HG03520 (cell line): Measurements from ENCODE around the gene WASL.
A peak's percentile ranks its signal among the peaks of the same experiment; 100 is the strongest.
"Not testable (repeated sequence)": the region's sequence is repeated elsewhere in the genome, so short reads cannot be mapped to it uniquely, and the experiment has no call there.

Source experiments
- ATAC-seq: cut with Tn5 transposase; IDR thresholded peaks from one replicate; pipeline ENCODE4 v1.9.1; 2021; ENCODE audit warnings: mild to moderate bottlenecking, moderate library complexity; ENCODE audit not compliant: unreplicated experiment

Gene WASL

DNA sequence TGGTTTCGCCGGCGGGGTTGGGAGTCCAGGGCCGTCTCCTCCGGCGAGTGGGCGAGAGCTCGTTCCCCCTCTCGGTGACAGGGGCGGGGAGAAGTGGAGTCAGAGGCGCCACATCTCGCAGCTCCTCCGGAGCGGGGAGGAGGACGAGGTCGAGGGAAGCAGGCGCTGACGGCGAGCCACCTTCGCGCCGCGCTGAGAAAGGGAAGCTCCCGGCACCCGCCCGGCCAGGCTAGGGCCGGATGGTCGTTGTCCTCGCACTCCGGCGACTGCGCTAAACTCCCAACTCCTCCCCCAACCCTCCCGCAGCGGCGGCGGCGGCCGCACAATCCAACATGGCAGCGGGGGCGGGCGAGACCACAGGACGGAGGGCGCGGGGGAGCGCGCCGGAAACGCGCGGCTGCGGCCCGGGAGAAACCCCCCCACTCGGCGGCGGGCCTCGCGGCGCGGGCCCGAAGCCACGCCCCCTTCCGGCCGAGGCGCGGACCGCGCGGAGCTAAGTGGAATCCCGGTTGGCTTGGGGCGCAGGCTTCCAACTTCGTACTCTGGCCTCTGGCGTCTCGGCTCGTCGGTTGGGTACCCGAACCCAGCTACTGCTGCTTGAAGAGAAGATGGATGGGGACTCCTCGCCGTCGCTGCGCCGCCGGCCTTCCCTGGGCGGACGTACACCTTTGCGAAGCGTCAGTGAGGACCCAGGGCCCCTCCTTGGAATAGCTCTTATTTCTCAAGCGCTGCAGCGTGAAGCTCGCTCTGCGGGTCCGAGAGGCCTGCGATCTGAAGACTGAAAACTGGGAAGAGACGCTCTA lies at the start of gene WASL:
WASL (minus strand) TSS at position 270 of the 803 bp plus-strand sequence; CDS start at position 1, 269 bp downstream.
- ATAC-seq, result peak; percentile 69

DNA sequence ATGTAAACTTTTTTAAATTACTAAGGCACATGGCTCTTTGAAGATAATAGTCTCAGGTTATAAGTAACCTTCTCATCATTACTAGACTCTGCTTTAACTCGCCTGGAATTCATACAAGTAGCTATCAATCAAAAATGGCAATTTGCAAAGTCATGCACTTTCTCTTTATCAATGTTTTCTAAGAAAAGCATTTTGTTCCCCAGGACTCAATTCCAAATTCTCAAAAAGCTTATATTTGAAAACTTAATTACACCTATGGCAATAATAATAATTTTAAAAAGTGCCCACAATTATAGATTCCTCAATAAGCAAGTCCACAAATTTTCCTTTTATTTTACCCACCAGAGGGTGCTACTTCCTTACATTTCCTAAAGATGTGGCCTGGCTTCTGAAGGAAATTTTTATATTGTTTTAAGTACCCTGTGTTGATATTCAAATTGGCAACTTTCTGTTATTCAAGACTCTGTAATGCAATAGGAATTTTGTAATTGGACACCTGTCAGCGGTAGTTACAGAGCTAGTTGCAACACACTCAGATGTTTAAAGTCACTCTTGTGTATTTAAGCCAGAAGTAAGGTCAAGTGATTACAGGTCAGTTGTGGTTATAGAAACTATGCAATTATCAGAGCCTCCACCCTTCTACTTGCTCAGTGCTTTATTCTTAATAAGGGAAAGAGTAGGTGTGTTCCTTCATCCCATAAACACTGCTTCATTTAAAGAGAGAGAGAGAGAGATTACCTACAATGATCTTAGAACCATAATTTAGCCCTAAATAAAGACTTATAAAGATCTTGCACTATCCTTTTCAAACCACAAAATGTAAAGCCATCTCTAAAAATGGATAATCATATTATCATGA lies 49.1 kb upstream of the WASL start:
- ATAC-seq, result no peak

DNA sequence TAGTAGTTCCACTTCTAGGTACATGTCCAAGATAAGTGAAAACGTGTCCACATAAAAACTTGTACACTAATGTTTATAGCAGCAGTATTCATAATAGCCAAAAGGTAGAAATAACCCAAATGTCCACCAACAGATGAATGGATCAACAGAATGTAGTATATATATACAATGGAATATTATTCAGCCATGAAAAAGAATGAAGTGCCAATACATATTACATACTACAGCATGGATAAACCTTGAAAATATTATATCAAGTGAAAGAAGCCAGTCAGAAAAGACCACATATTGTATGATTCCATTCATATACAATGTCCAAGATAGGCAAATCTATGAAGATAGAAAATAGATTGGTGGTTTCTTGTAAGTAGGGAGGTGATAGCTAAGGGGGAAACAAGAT lies 47.8 kb upstream of the WASL start:
- no peak for ATAC-seq

DNA sequence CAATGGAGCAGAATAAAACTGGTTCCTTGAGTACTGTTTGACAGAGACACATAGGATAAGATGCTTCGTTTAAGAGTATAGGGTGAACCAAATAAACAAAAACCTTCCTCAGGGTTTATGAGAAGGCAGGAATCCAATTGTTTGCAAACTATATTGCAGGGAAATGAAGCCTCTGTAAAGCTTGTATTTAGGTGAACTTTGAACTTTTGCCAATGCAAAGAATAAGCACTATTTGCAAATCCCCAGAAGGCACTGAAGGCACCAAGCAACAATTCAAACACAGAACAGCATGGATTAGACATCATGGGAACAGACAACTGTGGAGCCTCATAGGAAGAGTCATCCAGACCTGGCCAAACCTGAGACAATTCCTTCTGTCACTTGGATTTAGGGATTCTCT lies 47.1 kb upstream of the WASL start:
- ATAC-seq, result no peak

DNA sequence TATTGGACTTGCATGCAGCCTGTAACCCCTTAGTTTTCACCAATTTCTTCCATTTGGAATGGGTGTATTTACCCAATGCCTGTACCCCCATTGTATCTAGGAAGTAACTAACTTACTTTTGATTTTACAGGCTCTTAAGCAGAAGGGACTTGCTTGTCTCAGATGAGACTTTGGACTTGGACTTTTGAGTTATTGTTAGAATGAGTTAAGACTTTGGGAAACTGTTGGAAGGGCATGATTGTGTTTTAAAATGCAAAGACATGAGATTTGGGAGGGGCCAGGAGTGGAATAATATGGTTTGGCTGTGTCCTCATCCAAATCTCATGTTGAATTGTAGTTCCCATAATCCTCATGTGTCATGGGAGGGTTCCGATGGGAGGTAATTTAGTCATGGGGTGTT lies 46.3 kb upstream of the WASL start:
- not testable (repeated sequence) for ATAC-seq

DNA sequence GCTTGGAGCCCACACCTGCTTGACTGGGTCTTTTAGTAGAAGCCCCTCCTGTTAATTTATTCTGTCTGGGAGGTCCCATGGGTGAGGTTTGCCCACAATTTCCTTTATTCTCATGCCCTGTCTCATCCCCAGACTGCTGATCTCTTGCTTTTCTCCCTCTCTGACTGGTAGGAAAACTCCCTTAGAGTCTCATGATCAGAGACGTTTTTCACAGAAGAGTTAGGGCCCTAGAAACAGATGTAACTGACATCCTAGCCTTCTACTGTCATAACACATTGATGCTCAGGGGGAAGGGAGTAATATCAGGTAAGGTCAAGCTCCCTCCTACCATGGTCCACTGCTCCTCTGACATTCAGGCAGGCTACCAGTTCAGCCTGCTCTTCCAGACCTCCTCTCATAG lies 43.7 kb upstream of the WASL start:
- peak; percentile 43 for ATAC-seq

DNA sequence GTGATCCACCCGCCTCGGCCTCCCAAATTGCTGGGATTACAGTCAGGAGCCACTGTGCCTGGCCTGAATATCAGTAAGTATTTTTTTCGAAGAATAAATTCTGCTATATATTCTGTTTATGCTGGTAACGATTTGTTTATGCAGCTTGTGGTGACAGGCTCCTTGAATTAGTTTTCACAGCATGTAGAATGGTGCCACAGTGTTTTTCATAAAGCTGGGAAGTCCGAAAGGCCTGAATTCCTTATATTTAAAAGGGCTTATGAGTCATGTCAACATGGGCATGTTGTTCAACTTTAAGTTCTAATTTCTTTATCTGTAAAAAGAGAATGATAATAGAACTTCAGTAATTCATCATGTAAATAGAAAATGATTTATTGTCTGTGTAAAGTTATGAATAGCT lies 42.2 kb upstream of the WASL start:
- no peak for ATAC-seq

DNA sequence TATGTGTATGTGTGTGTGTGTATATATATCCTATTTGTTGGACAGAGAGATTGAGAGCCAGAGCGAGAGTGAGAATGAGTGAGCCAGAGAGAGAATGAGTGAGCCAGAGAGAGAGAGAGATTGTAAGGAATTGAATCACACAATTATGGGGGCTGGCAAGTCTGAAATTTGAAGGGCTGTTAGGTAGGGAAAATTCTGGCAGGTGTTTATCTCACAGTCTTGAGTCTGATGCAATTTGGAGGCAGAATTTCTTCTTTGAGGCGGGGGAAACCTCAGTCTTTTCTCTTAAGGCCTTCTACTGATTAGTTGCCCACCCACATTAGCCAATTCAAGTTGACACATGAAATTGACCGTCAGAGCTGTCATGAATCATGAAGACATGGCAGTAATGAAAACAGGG lies 41.0 kb upstream of the WASL start:
- ATAC-seq, result no peak

DNA sequence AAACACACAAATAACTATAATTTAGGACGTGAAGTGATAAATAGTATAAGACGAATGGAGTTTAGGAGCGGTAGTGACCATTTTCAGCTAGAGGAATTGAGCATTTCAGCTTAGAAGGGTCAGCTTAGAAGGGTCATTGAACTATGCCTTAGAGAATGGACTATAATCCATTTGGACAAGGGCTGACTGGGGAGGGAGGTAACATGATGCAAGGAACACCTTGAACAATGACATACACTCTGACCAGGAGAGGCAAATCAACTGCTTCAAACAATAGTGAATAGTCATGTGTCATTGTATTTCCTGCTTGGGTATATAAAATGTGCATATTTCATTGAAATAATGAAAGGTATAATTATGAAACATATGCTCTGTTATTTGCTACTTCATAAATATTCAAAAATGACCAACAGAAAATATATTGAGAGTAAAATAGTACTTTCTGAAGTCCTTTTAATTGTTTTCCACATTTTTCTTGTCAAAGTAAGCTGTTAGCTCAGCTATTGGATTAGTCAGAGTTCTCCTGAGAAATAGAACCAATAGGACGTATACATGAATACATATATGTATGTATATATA lies 40.5 kb upstream of the WASL start:
- ATAC-seq, result no peak

DNA sequence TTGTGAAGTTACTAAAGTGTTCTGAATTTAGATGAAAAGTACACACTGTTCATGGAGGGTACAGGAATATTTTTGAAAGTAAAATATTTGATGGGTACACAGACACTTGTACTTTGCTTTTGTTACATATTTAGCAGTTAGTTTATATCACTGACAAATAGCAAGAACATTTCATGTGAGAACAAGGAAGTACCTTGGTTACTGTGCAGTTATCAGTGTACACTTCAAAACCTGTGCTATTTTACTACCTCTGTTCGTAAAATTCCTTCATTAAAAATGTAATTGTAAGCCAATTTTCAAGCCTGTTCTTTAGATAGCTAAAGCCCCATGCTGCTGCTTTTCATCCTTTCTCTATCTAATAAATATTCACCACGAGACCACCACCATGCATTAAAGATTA lies 39.8 kb upstream of the WASL start:
- ATAC-seq, result no peak

DNA sequence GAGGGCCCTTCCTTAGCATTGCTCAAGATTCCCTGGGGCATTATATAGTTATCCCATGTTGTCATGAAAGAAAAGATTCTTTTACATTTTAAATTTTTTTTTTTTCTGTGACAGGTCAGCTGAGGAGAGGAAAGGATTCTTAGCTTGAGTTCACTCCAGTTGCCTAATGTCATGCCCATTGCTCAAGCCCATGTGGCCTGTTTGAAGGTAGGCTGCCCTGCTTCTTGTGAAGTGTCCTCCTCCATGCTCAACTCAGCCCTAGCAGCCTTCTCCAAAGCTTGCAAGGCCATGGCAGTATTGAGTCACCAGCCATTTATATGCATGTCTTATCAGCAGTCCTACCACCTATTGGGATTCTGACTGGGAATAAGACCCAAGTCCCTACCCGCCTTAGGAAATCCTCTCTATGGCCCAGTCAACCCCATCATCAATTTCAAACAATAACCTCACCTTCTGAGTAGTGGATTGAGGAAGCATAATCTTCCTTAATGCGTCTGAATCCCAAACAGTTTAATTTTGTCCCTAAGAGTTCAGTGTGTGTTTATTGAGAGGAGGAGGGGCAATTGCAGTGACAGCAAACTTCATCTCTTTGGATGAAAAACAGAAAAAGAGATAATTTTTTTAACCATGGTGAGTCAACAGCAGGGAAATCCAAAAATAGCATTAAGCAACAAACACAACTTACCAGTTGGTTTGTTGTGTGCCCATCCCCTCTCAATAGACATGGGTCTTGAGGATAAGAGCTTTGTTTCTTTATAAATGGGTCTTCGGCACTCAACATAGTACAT lies 38.6 kb upstream of the WASL start:
- no peak for ATAC-seq

DNA sequence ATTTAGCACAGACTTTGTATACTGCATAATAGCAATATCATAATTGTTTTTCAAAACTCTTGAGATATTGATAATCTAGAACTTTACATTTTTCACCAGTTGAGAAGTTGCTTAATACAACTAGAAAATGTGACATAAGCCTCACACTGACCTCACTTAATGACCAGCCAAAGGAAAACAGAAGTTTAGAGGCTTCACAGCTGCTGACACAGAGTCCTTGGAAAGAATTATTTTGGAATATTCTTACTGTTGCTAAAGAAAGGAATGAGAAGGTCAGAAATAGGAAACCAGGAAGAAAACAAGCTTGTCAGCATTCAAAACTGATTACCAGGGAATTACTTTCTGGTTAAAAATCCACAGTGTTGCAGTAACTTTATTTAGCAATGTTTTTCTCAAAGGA lies 35.5 kb upstream of the WASL start:
- ATAC-seq, result no peak

DNA sequence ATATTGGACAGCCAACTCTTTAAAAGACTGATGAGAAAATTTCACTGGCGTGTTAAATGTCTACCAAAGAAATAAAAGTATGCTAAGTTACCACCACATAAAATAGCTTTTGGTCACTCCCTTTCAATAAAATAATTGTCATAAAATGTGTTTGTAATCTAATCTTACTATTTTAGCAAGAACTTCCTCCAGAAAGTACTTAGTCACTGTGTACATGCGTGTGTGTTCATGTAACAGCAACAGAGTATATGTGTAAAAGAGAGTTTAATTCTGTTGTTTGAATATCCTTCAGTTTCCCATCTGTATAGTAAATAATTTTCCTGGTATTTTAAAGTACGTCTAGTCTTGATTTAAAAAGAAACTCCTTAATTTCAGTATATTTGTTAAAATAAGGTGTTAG lies 35.0 kb upstream of the WASL start:
- no peak for ATAC-seq

DNA sequence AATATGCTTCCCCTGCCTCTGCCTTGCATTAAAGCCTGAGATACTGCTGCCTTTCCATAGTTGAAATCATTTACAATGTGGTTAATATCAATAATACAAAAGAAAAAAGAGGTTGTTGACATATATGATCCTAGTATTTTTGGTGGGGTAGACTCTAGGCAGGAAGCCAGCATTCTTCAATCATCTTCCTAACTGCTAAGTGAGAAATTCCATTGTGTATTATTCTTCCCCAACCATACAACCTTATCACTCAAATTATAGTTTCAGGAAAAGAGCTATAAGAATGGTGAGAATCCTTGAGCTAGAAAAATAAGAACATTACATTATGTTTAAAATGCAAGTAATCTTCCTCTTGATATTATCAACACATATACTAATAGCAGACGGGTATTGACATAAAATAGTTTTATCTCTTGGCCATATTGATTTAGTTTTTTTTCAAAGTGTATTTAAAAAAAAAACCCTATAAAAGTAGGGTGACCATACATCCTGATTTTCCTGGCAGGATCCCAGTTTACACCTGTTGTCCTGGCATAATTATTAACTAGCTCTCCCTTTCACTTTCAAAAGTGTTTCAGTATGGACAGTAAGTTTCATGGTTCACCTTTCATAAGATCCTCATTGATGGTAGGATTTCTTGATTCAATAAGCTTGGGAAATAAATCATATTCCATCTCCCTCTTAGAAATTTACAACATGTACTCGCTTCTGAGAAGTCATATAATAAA lies 33.4 kb upstream of the WASL start:
- ATAC-seq, result no peak

DNA sequence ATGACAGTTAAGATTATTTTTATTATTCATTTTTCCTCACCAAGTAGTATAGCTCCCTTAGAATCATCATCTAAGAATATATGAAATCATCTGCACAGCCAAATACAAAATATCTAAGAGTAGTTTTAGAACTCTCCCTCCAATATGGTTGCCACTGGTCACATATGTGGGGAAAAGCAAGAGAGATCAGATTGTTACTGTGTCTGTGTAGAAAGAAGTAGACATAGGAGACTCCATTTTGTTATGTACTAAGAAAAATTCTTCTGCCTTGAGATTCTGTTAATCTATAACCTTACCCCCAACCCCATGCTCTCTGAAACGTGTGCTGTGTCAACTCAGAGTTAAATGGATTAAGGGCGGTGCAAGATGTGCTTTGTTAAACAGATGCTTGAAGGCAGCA lies 31.7 kb upstream of the WASL start:
- not testable (repeated sequence) for ATAC-seq

DNA sequence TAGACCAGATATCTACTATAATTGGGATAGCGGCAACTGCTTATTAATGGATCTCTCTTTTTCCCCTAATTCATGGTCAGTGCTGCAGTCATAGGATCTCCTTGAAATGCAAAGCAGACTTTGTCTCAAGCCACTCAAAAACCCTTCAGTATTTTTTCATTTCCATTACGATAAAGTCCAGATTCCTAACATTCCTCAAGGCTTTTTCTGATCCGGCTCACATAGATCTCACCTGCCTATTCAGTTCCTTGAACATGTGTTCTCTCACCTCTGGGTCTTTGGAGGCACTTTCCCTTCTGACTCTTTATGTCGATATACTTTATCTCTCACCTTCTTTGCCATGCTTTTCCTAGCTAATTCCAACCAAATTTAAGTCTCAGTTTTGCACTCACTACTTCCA lies 25.7 kb upstream of the WASL start:
- ATAC-seq, result no peak

DNA sequence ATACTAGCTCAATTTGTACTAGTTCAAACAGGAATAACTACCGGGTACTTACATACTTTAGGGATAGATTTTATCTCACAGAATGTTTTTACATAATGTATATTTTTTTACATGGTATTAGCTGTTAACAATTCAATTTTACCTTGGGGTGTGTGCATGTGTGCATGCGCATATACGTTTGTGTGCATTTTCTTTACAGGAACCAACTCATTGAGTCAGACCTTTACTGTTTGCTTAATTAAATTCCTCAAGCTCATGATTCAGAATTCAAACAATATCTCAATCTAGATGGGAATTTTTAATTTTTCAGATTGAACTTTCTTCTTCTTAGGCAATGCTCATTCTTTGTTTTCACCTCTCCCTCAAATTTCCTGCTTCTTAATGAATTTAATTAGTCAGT lies 24.7 kb upstream of the WASL start:
- ATAC-seq, result no peak

DNA sequence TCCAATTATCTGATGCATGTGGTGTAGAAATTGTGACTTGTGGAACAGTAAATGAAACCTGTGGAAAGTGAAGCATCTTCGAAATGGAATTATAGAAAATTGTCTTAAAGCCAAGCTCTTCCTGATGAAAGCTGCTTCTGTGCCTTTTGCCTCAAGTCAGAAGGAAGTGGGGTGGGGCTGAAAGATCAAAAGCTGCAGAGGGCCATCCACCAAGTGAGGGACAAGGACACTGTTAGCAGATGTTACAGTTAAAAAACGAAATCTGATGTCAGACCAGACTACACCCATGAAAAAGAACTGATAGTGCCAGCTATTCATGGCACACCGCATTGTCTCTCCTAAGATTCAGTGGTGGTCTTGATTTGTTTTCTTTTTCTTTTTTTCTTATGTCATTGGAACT lies 23.8 kb upstream of the WASL start:
- ATAC-seq, result no peak

DNA sequence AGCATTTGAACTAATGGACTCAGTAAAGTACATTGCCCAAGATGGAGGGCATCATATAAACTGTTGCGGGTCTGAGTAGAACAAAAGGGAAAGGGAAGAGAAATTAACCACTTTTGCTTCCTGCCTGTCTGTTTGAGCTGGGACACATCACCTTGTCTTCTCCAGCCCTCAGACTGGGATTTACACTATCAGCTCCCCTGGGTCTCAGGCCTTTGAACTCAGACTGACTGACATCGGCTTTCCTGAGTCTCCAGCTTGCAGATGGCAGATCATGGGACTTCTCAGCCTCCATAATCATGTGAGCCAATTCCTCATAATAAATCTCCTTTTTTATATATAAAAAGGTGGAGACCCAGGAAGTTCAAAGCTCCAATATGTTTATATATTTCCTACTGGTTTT lies 23.0 kb upstream of the WASL start:
- no peak for ATAC-seq

DNA sequence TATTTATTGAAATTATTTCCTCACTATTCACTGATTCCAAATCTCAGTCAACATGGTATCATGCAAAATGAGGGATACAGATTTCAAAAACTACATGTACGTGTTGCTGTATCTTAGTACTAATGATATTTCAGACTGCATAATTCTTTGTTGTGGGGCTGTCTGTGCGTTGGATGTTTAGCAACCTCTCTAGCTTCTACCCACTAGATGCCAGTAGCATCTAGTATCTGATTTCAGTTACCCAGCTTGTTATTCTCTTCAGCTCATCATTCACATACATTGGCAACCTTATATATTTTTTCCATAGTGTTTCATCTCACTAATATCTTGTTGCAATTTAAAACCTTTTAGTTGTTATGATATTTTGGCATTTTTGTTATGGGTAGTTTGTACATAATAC lies 22.5 kb upstream of the WASL start:
- ATAC-seq, result no peak
